Suprapubic skin (tissue), 4 donors: ENCODE results near the gene SOAT1. TPM values are rescaled to one million over a fixed set of nuclear protein-coding genes. Genes with fewer than 3 reads are reported as not detected.

Source experiments
- DNase-seq, 2 donors: peaks; one replicate each; pipeline ENCODE4 v3.0.0-alpha.2; 2019; ENCODE audit warnings: low spot score in 2 of 2
- H3K27ac ChIP-seq: fragments of 200-600 bp; sonication (generic); one replicate; pipeline ENCODE4 v1.5.1; 2019
- H3K27me3 ChIP-seq: fragments of 200-600 bp; sonication (generic); one replicate; pipeline ENCODE4 v1.5.1; 2019
- H3K36me3 ChIP-seq: fragments of 200-600 bp; sonication (generic); one replicate; pipeline ENCODE4 v1.5.1; 2019
- H3K4me1 ChIP-seq: fragments of 200-600 bp; sonication (generic); one replicate; pipeline ENCODE4 v1.5.1; 2019
- H3K4me3 ChIP-seq: fragments of 200-600 bp; sonication (generic); one replicate; pipeline ENCODE4 v1.5.1; 2019; ENCODE audit warnings: mild to moderate bottlenecking
- H3K9me3 ChIP-seq: fragments of 200-600 bp; sonication (generic); one replicate; pipeline ENCODE4 v1.5.1; 2019
- CTCF ChIP-seq, 2 donors: fragments of 200-600 bp in 1 of 2; fragments of 450-650 bp in 1 of 2; sonication (generic) in 1 of 2; IDR thresholded peaks; one replicate each; pipeline ENCODE4 v1.5.1; 2016 to 2019; ENCODE audit warnings: antibody characterized with exemption in 2 of 2, mild to moderate bottlenecking in 1 of 2, moderate library complexity in 1 of 2
- EP300 ChIP-seq: sonication (generic); formaldehyde crosslinking; IDR thresholded peaks from one replicate; pipeline ENCODE4 v1.6.1; 2017; ENCODE audit warnings: antibody characterized with exemption
- POLR2A ChIP-seq, 2 donors: fragments of 450-650 bp; IDR thresholded peaks; one replicate each; pipeline ENCODE4 v1.6.1; 2017; ENCODE audit warnings: antibody characterized with exemption in 2 of 2, mild to moderate bottlenecking in 2 of 2, moderate library complexity in 2 of 2
- POLR2AphosphoS5 ChIP-seq, 3 donors: sonication (generic); formaldehyde crosslinking; IDR thresholded peaks; one replicate each; pipeline ENCODE4 v1.6.1; 2017; ENCODE audit warnings: antibody characterized with exemption in 3 of 3
- WGBS: methylation state at CpG from one replicate; pipeline ENCODE4 v1.1.5; 2018; 5-methylcytosine and 5-hydroxymethylcytosine counted together
- total RNA-seq, 4 donors: library from RNA; depleted of rRNA; stranded (reverse); fragments of >200 nt; gene quantifications; one replicate each; pipeline ENCODE4 v1.1.0, GENCODE V29; 2016

The SOAT1 gene
- total RNA-seq, 4 donors from 2014 or later: 13.7 to 39.9 (median 23.1) TPM

DNA sequence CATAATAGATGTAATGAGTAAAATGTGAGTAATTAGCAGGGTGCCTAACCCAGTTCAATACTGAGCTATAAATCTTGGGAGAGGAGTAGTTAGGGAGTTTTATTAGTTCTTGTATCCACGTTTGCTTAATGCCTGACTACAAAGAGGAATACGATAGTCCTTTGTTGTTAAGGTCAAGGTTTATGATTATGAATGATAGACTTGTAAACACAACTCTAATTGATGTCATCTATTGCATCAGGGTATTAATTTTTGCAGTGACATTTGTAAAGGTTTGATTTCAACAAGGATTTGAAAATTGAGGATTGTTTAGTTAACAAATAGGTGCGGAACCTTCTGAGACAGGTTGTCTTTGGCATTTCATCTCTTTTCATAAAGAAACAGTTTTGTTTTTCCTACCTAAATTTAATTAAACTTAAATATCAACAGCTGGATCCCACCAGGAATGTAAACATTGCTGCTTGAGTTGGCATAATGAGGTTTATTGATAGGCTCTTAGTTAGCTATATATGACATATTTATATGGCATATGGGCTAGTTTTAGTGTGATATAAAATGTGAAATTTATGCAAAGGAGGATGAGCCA, 9.7 kb downstream of the SOAT1 start:
- Histone ChIP-seq H3K27me3 (no peaks in the 10 kb centered on the region), H3K9me3 (no peaks in the 10 kb centered on the region), H3K4me1 (no peaks in the 10 kb centered on the region), H3K4me3 (no peak overlapping the region), H3K27ac (no peak overlapping the region), H3K36me3 (peaks cover 8% of the 10 kb centered on the region)
- TF ChIP-seq CTCF (IDR thresholded peaks at IDR 0.05) (no peak), POLR2A (IDR thresholded peaks at IDR 0.05) (no peak), POLR2AphosphoS5 (IDR thresholded peaks at IDR 0.05) (no peak), EP300 (no peak)
- 86% methylated on average over 3 of the region's 3 CpGs for WGBS
- DNase-seq: no peak

GRCh38 chr1:179305450-179305849, 11.9 kb downstream of the SOAT1 start:
- Histone ChIP-seq H3K27me3 (no peaks in the 10 kb centered on the region), H3K4me1 (no peaks in the 10 kb centered on the region), H3K4me3 (no peak overlapping the region), H3K27ac (no peak overlapping the region), H3K36me3 (peaks cover 8% of the 10 kb centered on the region), H3K9me3 (no peaks in the 10 kb centered on the region)
- WGBS: 92% methylated on average over 1 of the region's 1 CpG
- TF ChIP-seq POLR2AphosphoS5 (IDR thresholded peaks at IDR 0.05) (no peak), CTCF (IDR thresholded peaks at IDR 0.05) (no peak), EP300 (no peak), POLR2A (IDR thresholded peaks at IDR 0.05) (no peak)
- no peak for DNase-seq

DNA sequence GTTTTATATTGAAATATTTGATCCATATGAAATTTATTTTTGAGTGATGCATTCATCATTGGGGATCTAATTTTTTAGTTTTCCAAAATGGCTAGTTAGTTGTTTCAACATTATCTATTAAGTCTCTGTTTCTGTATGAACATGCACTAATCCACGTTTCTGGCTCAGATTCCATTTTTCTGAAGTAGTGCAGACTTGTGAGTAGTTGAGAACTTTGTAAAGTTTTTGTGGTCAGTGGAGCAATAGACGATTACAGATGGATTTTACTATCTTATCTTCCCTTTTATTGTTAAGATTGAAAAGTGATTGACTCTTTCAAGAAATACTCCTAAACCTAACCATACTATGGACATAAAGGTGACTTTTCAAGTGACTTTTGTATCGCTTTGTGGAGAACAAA, 16.7 kb downstream of the SOAT1 start:
- Histone ChIP-seq H3K4me3 (no peak overlapping the region), H3K36me3 (peaks cover 8% of the 10 kb centered on the region), H3K9me3 (no peaks in the 10 kb centered on the region), H3K27me3 (no peaks in the 10 kb centered on the region), H3K4me1 (no peaks in the 10 kb centered on the region), H3K27ac (no peak overlapping the region)
- no peak for TF ChIP-seq EP300
- TF ChIP-seq POLR2A (IDR thresholded peaks at IDR 0.05): no peak
- no peak for TF ChIP-seq POLR2AphosphoS5 (IDR thresholded peaks at IDR 0.05)
- no peak for TF ChIP-seq CTCF (IDR thresholded peaks at IDR 0.05)
- 71% methylated on average over 3 of the region's 3 CpGs for WGBS
- DNase-seq: no peak

DNA sequence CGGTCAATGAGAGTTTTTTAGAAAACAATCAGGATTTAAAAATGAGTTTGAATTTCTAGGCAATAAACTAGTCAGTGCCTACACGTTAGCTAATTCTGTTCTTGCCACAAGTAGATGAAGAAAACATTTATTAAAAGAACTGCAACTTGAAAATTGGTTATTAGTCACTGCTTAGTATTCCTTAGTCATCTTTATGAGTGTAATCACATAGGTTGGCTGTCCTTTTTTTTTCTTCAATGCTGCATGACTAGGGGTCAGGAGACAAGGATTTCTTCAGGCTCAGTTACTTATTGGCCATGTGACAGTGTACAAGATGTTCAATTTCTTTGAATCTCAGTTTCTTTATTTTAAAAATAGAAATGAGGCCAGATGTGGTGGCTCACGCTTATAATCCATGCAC, 17.1 kb downstream of the SOAT1 start:
- Histone ChIP-seq H3K36me3 (peaks cover 8% of the 10 kb centered on the region), H3K9me3 (no peaks in the 10 kb centered on the region), H3K4me3 (no peak overlapping the region), H3K27ac (no peak overlapping the region), H3K4me1 (no peaks in the 10 kb centered on the region), H3K27me3 (no peaks in the 10 kb centered on the region)
- TF ChIP-seq CTCF (IDR thresholded peaks at IDR 0.05) (no peak), POLR2AphosphoS5 (IDR thresholded peaks at IDR 0.05) (no peak), POLR2A (IDR thresholded peaks at IDR 0.05) (no peak), EP300 (no peak)
- no peak for DNase-seq
- WGBS: 82% methylated on average over 3 of the region's 3 CpGs

DNA sequence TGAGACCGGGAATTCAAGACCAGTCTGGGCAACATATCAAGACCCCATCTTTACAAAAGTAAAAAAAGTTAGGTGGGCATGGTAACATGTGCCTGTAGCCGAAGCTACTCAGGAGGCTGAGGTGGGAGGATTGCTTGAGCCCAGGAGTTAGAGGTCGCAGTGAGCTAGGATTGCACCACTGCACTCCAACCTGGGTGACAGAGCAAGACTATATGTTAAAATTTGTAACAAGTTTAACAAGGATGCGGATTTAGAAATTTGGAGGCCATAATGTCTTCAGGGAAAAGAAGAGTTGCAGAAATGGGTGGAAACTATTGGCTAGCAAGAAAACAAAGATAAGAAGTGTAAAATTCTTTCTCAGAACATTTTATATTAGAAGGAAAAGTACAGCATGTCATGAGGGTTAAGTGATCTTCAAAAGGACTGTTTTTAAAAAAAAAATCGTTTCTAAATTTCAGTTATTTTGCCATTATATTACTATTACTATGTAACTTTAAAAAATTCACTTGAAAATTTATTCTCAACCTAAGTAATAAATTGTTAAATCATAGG, 17.6 kb downstream of the SOAT1 start:
- no peak for DNase-seq
- 94% methylated on average over 5 of the region's 5 CpGs for WGBS
- Histone ChIP-seq H3K27ac (no peak overlapping the region), H3K4me3 (no peak overlapping the region), H3K4me1 (no peaks in the 10 kb centered on the region), H3K9me3 (no peaks in the 10 kb centered on the region), H3K36me3 (peaks cover 8% of the 10 kb centered on the region), H3K27me3 (no peaks in the 10 kb centered on the region)
- TF ChIP-seq POLR2A (IDR thresholded peaks at IDR 0.05) (no peak), CTCF (IDR thresholded peaks at IDR 0.05) (no peak), EP300 (no peak), POLR2AphosphoS5 (IDR thresholded peaks at IDR 0.05) (no peak)
